HG03060 (cell line): ENCODE results near the gene BRSK1.

Experiments used
- ATAC-seq: cut with Tn5 transposase; IDR thresholded peaks from one replicate; pipeline ENCODE4 v1.9.1; 2021; ENCODE audit warnings: low read depth, moderate number of reproducible peaks; ENCODE audit not compliant: unreplicated experiment

BRSK1 gene

GRCh38 chr19:55270172-55270942 is 13.4 kb upstream of the BRSK1 start:
- no peak for ATAC-seq

DNA sequence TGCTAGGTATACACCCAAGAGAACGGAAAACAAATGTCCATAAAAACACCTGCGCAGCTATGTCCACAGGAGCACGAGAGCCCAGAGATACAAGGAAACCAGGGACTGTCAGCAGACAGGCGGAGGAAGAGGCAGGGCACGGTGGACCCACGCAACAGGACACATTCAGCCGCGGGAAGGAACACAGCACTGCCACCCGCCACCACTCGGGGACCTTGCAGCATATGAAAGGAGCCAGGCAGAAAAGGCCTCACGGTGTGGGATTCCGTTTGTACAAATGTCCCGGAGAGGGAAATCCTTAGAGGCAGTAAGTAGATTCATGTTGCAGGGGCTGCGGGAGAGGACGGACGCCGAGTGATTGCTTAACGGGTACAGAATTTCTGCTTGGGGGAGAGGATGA is 11.7 kb upstream of the BRSK1 start:
- no peak for ATAC-seq

GRCh38 chr19:55273978-55274707 is 9.7 kb upstream of the BRSK1 start:
- ATAC-seq = no peak

DNA sequence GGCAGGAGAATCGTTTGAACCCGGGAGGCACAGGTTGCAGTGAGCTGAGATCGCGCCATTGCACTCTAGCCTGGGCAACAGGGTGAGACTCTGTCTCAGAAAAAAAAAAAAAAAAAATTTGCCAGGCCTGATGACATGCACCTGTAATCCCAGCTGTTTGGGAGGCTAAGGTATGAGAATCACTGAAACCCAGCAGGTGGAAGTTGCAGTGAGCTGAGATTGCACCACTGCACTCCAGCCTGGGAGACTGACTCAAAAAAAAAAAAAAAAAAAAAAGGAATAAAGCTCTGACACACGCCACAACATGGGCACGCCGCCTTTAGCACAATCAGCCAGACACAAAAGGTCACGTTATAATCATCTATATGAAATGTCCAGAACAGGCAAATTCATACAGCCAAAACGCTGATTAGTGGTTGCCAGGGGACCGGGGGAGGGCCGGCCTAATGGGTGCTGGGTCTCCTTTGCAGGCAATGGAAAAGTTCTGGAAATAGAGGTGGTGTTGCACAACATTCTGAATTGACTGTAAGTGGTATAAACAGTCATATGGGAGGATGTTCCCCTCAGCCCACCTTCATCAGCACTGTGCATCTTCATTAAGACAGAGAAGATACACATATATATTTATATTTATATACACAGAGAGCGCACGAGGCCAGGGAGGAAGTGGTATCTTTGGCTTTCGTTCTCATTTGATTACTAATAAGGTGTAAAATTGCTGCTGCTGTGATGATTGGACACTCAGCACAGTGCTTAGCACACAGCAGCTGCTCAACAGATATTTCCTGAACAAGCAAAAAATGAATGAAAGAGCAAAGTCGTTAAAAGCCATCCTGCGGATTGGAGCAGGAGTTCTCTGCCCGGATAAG is 7.7 kb upstream of the BRSK1 start:
- ATAC-seq = peak; percentile 40

DNA sequence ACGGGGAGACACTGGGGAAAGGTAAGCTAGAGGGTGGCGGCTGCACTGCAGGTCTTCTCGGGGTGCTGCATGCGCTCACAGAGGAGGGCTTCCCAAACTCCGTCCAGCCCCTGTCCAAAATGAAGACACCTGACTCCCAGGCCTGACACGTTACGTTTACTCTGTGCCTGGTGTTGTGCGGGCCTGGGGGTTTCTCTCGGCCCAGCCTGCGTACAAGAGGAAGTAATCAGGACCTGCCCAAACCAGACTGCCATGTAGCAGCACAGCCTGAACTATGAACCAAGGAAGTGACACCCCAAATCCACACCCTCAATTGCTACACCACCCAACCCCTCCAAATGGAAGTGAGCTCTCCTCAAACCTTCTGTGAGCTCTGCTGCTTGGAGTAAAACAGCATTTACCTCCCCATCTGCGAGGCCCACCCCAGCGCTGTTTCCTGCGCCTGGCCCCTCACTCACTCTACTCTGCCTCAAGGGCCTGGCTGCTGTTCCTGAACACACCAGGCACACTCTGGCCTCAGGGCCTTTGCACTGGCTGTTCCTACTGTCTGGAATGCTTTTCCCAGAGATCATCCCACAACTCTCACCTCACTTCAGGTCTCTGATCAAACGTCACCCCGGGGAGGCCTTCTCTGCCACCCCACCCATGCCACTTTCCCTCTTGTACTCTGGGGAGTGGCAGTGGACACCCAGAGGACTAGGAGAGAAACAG is 6.9 kb upstream of the BRSK1 start:
- ATAC-seq = peak; percentile 12

DNA sequence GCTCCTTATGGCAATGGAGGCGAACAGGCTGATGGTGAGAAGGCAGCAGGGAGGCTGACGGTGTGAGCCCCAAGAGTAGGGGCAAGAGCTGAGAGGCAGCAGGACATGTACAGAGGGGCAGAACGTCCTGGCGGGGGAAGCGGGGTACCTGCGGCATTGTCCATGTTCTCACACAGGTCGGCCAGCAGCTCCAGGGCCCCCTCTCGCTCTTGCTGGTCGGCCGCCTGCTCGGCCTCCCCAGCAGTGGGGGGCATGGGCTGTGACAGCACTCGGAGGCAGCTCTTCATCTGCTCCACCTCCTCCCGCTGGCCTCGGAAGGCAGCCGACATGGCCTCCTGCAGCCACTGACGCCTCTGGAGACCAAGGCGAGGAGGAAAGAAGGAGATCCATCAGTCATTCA is 6.3 kb upstream of the BRSK1 start:
- ATAC-seq = no peak

DNA sequence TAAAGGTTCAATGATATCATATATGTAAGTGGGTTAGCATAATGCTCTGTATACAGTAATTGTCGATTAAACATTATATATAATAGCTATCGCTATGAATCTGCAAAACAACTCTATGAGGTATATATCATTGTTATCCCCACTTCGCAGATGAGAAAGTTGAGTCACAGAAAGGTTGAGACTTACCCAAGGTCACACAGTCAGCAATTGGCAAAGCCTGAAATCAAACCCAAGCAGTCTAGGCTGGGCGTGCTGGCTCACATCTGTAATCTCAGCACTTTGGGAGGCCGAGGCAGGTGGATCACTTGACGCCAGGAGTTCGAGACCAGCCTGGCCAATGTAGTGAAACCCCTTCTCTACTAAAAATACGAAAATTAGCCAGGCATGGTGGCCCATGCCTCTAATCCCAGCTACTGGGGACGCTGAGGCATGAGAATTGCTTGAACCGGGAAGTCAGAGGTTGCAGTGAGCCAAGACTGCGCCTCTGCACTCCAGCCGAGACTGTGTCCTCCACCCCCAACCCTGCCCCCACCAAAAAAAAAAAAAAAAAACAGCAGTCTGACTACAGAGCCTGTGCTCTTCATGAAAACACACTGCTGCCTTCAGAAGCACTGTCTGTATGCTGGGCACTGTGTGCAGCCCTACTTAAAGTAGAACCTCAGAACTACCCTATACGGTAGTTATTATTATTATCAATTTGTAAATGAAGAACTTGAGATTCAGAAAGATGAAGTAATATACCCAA is 5.2 kb upstream of the BRSK1 start:
- no peak for ATAC-seq

DNA sequence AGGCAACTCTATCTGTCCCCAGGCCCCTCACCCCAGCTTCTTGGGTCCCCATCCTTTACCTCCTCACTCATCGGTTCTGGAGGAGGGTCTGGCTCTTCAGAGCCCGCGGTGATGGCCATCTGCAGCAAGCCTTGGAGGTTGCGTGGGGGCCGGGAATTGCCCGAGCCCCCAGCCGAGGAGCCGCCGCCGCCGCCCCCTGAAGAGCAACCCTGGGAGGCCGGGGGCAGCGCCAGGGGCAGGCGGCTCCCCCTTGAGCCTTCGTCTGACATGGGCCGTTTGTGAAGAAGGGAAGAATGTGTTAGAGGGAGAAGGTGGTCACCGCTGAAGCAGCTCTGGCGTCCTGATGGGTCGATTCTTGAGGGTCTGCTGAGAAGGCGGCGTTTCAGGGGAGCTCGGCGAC is 4.5 kb upstream of the BRSK1 start:
- ATAC-seq = no peak

- ATAC-seq = peak; percentile 41
Observed at GRCh38 chr19:55279770-55280643, 3.8 kb upstream of the BRSK1 start, which contains the start of gene HSPBP1. HSPBP1 (minus strand) TSS chr19:55280110; CDS start chr19:55279608, 502 bp downstream.

DNA sequence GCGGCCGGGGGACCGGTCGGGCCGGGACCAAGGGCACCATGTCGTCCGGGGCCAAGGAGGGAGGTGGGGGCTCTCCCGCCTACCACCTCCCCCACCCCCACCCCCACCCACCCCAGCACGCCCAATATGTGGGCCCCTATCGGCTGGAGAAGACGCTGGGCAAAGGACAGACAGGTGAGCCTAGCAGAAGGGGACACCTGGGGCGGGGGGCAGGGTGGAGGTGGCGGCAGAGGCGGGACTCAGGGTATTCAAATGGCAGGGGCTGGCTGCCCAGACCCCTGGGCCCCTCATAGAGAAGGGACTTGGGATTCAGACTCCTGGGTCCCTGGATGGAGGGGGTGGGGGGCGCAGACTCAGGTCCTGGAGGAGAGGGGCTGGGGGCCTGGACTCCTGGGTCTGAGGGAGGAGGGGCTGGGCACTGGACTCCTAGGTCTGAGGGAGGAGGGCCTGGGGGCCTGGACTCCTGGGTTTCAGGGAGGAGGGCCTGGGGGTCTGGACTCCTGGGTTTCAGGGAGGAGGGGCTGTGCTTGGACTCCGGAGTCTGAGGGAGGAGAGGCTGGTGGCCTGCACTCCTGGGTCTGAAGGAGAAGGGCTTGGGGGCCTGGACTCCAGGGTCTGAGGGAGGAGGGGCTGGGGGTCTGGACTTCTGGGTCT is 735 bp downstream of the BRSK1 start:
- no peak for ATAC-seq

GRCh38 chr19:55285229-55285890 is 1.6 kb downstream of the BRSK1 start:
- no peak for ATAC-seq

- no peak for ATAC-seq
Observed at GRCh38 chr19:55287361-55288079, 3.7 kb downstream of the BRSK1 start.

GRCh38 chr19:55289117-55289796 is 5.5 kb downstream of the BRSK1 start:
- no peak for ATAC-seq

DNA sequence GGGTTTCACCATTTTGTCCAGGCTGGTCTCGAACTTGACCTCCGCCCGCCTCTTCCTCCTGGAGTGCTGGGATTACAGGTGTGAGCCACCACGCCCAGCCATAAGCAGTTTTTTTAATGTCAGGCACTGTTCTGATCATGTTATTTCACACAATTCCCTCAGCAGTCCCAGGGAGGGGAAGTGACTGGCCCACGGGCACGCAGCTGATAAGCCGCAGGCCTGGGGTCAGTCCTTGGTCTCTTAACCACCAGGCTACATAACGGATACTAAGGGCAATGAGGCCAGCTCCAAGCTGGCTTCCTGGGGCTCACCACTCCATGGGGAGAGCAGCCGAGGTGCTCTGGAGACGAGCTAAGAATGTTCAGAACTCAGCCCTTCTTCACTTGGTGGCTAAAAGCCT is 13.5 kb downstream of the BRSK1 start:
- ATAC-seq = no peak

DNA sequence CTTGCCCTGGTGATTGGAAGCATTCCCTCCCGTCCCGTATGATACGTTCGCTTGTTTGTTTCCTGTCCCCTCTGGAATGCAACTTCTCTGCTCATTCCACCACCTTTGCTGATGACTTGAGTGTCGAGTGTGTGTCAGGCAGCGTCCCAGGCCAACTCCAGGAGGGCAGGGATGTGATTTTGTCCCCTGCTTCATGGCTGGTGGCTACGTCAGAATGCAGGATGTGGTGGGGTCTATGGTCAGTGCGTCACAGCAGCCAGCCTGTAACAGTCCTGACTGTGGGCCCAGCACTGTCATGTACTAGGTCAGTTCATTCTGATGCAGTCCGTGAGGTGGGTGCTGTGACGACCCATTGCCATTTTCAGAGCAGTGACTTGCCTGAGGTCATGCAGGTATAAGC is 16.2 kb downstream of the BRSK1 start:
- ATAC-seq = no peak

- ATAC-seq = no peak
Observed at GRCh38 chr19:55300886-55301458, 17.2 kb downstream of the BRSK1 start.
